ENCODE results near the gene SLC10A2.

Gene SLC10A2

DNA sequence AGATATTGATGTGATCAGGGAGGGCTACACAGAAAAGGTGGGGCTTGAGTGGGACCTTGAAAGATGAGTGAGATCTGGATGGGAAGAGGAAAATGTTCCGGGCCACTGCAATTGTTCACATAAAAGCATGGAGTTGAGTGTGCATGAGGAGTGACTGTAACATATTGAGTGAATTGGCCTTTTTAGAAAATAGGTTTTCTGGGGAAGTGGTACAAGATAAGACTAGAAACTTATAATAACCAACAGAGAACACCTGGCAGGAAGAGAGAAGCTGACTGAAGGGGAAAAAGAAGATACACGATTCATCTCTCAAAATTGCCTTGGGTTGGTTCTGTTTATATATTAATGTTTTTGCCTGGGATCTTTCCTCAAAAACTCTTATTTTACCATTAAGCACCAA, 32.2 kb downstream of the SLC10A2 start:
- TF ChIP-seq, protein P1, sequence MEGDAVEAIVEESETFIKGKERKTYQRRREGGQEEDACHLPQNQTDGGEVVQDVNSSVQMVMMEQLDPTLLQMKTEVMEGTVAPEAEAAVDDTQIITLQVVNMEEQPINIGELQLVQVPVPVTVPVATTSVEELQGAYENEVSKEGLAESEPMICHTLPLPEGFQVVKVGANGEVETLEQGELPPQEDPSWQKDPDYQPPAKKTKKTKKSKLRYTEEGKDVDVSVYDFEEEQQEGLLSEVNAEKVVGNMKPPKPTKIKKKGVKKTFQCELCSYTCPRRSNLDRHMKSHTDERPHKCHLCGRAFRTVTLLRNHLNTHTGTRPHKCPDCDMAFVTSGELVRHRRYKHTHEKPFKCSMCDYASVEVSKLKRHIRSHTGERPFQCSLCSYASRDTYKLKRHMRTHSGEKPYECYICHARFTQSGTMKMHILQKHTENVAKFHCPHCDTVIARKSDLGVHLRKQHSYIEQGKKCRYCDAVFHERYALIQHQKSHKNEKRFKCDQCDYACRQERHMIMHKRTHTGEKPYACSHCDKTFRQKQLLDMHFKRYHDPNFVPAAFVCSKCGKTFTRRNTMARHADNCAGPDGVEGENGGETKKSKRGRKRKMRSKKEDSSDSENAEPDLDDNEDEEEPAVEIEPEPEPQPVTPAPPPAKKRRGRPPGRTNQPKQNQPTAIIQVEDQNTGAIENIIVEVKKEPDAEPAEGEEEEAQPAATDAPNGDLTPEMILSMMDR (IDR thresholded peaks at IDR 0.05; ENCODE audit: control insufficient read depth, insufficient read depth, low read depth, low read length, missing control alignments), result no peak
- no peak for DNase-seq (ENCODE audit: low read depth)

DNA sequence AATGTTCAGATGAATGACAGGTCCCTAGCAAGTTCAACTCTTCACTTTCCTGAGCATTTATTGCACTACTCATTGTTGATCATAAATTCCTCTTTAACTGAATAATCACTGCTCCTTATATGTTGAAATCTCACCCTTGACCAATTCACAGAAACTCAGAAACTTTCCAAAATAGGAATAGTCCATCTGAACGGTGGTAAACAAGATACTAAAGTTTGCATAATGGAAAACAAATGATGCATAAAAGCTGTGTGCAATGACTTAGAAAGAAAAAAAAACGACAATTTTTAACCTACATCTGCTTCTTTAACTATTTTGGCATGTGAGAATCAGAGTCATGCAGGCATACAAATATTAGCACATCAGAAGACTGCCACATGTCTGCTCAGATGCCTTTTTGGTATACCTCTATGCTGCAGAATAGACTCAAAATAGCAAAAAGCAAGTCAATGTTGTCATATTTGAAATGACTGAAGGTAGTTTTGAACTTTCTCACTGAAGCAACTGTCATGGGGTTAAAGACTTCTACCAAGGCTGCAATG, 34.8 kb downstream of the SLC10A2 start:
- TF ChIP-seq, protein P1 (IDR thresholded peaks at IDR 0.05; ENCODE audit: control insufficient read depth, insufficient read depth, low read depth, low read length, missing control alignments), result no peak

More for the DNA sequence above, 32.2 kb downstream of the SLC10A2 start:
- no peak overlapping the region for H3K4me3 ChIP-seq (ENCODE audit: control insufficient read depth, low read depth, low read length)

DNA sequence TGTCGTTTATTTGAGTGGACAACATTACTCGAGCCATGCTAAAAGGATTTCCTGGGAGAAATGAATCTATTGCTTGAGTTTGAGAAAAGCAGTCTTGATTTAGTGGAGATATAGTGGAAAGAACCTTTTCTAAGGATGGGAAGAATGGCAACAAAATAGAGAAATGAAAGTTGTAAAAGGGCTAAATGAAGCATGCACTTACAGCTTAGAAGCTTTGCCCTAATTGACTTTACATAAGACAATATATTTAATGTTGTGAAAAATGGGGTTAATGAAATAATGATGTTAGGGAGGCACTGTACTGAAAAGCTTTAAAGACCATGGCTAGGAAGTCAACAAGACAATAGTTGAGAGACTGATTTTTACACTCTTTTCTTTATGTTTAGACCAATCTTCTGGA, 35.4 kb downstream of the SLC10A2 start:
- no peak for DNase-seq (ENCODE audit: low read depth)
- no peak overlapping the region for H3K4me3 ChIP-seq (ENCODE audit: control insufficient read depth, low read depth, low read length)
- TF ChIP-seq, protein P1 (IDR thresholded peaks at IDR 0.05; ENCODE audit: control insufficient read depth, insufficient read depth, low read depth, low read length, missing control alignments), result no peak

More for the DNA sequence above, 34.8 kb downstream of the SLC10A2 start:
- no peak for DNase-seq (ENCODE audit: low read depth)
- no peak overlapping the region for H3K4me3 ChIP-seq (ENCODE audit: control insufficient read depth, low read depth, low read length)

DNA sequence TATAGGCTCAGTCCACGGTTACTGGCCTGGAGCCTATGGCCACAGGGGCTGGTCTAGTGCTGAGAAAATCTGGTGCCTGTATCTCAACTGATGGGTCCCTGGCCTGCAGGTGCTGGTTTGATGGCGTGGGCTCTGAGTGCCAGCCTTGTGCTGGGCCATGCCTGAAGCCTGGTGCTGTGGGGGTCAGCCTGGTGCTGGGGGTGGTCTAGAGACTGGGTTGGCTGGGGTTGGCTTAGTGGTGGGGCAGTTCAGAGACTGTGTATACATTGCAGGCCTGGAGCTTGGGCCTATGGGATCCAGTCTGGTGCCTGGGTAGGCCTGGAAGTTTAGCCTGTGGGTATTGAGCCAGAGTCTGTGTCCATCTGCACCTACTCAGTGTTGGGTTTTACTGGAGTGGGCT, 36.4 kb downstream of the SLC10A2 start:
- no peak for DNase-seq (ENCODE audit: low read depth)
- TF ChIP-seq, protein P1 (IDR thresholded peaks at IDR 0.05; ENCODE audit: control insufficient read depth, insufficient read depth, low read depth, low read length, missing control alignments), result no peak
- no peak overlapping the region for H3K4me3 ChIP-seq (ENCODE audit: control insufficient read depth, low read depth, low read length)

DNA sequence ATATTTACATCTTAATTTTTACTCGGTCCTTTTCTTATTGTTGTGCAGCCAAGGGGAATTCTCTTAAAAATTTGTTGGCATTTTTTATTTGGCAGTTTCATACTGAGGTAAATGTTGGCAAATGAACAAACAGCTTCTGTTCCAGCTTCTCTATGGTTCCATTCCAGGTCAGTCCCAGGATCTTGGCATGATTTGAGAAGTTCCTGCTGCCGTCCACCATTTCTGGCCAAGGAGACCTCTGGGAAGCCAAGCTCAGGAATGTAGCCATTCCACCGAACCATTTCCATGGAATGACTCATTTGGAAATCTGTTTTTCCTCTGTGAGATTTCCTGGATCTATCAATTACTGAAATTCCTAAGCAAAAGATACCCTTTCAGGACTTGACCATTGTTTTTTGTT, 43.9 kb downstream of the SLC10A2 start:
- H3K4me3 ChIP-seq (ENCODE audit: control insufficient read depth, low read depth, low read length), result no peak overlapping the region
- TF ChIP-seq, protein P1 (IDR thresholded peaks at IDR 0.05; ENCODE audit: control insufficient read depth, insufficient read depth, low read depth, low read length, missing control alignments), result no peak
- no peak for DNase-seq (ENCODE audit: low read depth)

DNA sequence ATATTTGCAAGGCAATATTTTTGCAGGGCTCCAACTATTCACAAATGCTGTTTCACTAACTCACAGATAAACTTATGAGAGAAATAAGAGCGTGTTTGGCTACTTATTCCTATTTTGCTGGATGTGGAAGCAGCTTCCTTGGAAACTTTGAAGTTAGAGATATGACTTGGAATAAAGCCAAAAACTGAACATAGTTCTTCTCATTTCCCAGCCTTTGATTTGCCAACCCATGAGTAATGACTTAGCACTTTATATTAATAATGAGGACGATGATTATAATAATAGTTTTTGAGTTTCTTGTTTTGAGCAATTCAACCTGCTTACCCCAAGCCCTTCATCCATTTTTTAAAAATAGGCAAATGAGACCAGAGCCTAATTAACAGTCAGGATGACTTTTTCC, 47.7 kb downstream of the SLC10A2 start:
- no peak for DNase-seq (ENCODE audit: low read depth)
- H3K4me3 ChIP-seq (ENCODE audit: control insufficient read depth, low read depth, low read length), result no peak overlapping the region
- TF ChIP-seq, protein P1 (IDR thresholded peaks at IDR 0.05; ENCODE audit: control insufficient read depth, insufficient read depth, low read depth, low read length, missing control alignments), result no peak

DNA sequence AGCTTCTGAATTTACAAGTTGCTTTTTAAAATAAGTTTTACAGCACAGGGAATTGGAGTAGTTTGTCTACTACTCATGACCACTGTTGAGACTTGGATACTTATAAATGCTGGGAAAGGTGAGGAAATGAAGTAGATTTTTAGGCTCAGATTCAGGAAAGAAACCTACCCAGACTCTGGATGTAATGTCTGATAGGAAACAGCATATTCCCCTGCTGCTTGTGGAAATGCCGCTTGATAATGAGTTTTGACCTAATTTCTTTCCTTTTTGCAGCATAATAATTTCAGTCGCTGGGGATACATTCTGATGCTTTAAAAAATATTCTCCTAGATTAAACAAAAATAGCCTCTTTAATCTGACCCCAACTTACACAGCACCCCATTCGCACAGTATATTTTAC, 53.6 kb downstream of the SLC10A2 start:
- DNase-seq (ENCODE audit: low read depth), result no peak
- TF ChIP-seq, protein P1 (IDR thresholded peaks at IDR 0.05; ENCODE audit: control insufficient read depth, insufficient read depth, low read depth, low read length, missing control alignments), result no peak
- H3K4me3 ChIP-seq (ENCODE audit: control insufficient read depth, low read depth, low read length), result no peak overlapping the region

All from AG09309 (cell line).